Measurements from ENCODE around the gene RHBG.
A peak's percentile ranks its signal among the peaks of the same experiment; 100 is the strongest.

DNA sequence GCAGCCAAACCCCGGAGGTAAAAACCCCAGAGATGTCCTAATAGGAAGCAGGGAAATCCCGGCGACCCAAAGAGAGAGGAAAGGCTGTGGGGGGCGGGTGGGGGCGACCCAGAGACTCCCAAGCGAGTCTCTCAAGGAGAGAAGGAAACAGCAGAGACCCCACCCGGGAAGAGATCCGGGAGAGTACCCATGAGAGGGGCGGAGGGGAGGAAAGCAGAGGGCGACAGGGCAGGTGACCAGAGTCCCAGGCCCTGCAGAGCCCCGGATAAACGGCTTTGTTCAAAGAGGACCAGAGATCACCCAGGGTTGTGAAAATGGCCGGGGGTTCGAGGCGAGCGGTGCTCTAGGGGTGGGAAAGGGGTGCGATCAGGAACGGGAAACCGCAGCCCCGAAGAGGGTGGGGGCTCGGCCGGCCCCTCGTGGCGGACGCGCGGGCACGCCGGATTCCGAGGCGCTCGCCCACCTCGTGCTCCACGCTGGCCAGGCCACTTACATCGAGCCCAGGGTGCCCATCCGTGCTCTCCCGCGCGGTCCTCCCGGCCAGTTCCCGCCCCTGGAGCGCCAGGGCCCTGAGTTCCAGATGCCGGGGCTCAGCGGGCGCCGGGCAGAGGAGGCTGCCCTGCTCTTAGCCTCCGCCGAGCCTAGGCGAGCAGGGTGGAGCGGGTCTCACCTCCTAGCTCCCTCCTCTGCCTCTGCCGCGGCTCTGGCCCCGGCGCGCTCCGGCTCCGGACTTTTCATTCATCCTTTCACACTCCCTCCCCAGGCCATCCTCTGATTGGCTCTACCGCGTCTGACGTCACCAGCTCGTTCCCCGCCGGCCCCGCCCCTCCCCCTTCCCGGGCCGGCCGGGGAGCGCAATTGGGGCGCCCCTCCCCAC lies 52.3 kb downstream of the RHBG start:
- no peak for TF ChIP-seq RXRA (IDR thresholded peaks at IDR 0.05)
- peak; percentile 39 for TF ChIP-seq SP1 (IDR thresholded peaks at IDR 0.05)
- TF ChIP-seq RAD21 (IDR thresholded peaks at IDR 0.05), result no peak
- TF ChIP-seq YY1 (IDR thresholded peaks at IDR 0.05), result no peak
- TF ChIP-seq, protein P1, sequence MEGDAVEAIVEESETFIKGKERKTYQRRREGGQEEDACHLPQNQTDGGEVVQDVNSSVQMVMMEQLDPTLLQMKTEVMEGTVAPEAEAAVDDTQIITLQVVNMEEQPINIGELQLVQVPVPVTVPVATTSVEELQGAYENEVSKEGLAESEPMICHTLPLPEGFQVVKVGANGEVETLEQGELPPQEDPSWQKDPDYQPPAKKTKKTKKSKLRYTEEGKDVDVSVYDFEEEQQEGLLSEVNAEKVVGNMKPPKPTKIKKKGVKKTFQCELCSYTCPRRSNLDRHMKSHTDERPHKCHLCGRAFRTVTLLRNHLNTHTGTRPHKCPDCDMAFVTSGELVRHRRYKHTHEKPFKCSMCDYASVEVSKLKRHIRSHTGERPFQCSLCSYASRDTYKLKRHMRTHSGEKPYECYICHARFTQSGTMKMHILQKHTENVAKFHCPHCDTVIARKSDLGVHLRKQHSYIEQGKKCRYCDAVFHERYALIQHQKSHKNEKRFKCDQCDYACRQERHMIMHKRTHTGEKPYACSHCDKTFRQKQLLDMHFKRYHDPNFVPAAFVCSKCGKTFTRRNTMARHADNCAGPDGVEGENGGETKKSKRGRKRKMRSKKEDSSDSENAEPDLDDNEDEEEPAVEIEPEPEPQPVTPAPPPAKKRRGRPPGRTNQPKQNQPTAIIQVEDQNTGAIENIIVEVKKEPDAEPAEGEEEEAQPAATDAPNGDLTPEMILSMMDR (IDR thresholded peaks at IDR 0.05; ENCODE audit: low read depth, low read length, missing input control), result no peak
- TF ChIP-seq, protein P2, sequence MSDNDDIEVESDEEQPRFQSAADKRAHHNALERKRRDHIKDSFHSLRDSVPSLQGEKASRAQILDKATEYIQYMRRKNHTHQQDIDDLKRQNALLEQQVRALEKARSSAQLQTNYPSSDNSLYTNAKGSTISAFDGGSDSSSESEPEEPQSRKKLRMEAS (IDR thresholded peaks at IDR 0.05), result no peak
- no peak for TF ChIP-seq JUND (IDR thresholded peaks at IDR 0.05)
- no peak for TF ChIP-seq FOXA2 (IDR thresholded peaks at IDR 0.05)
- no peak for TF ChIP-seq TAF1 (conservative IDR thresholded peaks at IDR 0.05)
- TF ChIP-seq FOXA1 (IDR thresholded peaks at IDR 0.05), result no peak
- TF ChIP-seq, protein P3, sequence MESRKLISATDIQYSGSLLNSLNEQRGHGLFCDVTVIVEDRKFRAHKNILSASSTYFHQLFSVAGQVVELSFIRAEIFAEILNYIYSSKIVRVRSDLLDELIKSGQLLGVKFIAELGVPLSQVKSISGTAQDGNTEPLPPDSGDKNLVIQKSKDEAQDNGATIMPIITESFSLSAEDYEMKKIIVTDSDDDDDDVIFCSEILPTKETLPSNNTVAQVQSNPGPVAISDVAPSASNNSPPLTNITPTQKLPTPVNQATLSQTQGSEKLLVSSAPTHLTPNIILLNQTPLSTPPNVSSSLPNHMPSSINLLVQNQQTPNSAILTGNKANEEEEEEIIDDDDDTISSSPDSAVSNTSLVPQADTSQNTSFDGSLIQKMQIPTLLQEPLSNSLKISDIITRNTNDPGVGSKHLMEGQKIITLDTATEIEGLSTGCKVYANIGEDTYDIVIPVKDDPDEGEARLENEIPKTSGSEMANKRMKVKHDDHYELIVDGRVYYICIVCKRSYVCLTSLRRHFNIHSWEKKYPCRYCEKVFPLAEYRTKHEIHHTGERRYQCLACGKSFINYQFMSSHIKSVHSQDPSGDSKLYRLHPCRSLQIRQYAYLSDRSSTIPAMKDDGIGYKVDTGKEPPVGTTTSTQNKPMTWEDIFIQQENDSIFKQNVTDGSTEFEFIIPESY (IDR thresholded peaks at IDR 0.05), result no peak
- TF ChIP-seq, protein P4, sequence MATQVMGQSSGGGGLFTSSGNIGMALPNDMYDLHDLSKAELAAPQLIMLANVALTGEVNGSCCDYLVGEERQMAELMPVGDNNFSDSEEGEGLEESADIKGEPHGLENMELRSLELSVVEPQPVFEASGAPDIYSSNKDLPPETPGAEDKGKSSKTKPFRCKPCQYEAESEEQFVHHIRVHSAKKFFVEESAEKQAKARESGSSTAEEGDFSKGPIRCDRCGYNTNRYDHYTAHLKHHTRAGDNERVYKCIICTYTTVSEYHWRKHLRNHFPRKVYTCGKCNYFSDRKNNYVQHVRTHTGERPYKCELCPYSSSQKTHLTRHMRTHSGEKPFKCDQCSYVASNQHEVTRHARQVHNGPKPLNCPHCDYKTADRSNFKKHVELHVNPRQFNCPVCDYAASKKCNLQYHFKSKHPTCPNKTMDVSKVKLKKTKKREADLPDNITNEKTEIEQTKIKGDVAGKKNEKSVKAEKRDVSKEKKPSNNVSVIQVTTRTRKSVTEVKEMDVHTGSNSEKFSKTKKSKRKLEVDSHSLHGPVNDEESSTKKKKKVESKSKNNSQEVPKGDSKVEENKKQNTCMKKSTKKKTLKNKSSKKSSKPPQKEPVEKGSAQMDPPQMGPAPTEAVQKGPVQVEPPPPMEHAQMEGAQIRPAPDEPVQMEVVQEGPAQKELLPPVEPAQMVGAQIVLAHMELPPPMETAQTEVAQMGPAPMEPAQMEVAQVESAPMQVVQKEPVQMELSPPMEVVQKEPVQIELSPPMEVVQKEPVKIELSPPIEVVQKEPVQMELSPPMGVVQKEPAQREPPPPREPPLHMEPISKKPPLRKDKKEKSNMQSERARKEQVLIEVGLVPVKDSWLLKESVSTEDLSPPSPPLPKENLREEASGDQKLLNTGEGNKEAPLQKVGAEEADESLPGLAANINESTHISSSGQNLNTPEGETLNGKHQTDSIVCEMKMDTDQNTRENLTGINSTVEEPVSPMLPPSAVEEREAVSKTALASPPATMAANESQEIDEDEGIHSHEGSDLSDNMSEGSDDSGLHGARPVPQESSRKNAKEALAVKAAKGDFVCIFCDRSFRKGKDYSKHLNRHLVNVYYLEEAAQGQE (IDR thresholded peaks at IDR 0.05), result no peak
- no peak for TF ChIP-seq EGR1 (IDR thresholded peaks at IDR 0.05; ENCODE audit: low read depth in 2 of 2)
